ENCODE measurements around the gene SLC22A1. TPM values are rescaled to one million over a fixed set of nuclear protein-coding genes. Genes with fewer than 3 reads are reported as not detected.

Gene SLC22A1
- total RNA-seq, 1 experiment from 2014 or later, result 0.39 TPM

DNA sequence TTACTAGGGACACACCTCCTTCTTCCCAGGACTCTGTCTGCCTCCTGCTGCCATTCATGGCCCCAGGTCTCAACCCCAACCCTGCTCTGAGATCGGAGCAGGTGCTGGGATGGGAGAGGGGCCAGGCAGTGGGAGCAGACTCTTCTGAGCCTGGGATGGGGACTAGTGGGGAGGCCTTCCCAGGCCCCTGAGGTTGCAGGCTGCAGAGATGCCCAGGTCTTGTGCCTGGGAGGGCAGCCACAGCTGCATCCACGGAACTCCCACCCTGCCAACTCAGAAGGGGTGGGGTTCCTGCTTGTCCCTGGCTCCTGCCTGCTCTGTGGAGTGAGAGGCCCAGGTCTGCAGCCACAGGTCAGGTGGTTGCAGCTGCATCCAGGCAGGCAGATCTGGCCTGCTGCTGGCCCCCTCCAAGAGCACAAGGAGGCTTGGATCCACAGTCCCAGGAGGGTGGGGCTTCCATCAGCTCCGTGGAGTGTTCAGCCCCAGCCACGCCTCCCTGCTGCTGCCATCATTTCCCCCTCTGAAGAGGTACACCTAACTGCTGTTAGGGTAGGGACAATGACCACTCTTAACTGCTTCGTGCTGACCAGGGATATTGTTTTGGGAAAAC, 2.9 kb upstream of the SLC22A1 start:
- Histone ChIP-seq H3K79me2 (ENCODE audit: insufficient read depth, low read length) (no peaks in the 10 kb centered on the region), H3K4me1 (ENCODE audit: insufficient read depth, low read length) (no peaks in the 10 kb centered on the region), H3K79me1 (ENCODE audit: insufficient read depth, low read depth, low read length, poor library complexity, severe bottlenecking) (no peaks in the 10 kb centered on the region), H3K23ac (ENCODE audit: insufficient read length, low read depth, low read length) (no peak overlapping the region), H2BK12ac (ENCODE audit: insufficient read length, low read depth, low read length) (no peak overlapping the region), H4K5ac (ENCODE audit: insufficient read length, low read depth, low read length) (no peak overlapping the region), H4K91ac (ENCODE audit: insufficient read length, low read depth, low read length) (no peak overlapping the region), H3K27me3 (ENCODE audit: insufficient read depth, low read length) (no peaks in the 10 kb centered on the region), H3K4me2 (ENCODE audit: insufficient read depth, insufficient read length, low read length) (no peak overlapping the region), H3K4ac (ENCODE audit: low read depth, low read length) (no peak overlapping the region), H3K18ac (ENCODE audit: insufficient read length, low read depth, low read length) (no peak overlapping the region), H3K56ac (ENCODE audit: insufficient read length, low read depth, low read length) (no peak overlapping the region), H3K9me3 (ENCODE audit: control insufficient read depth, low read depth, low read length) (peaks cover 14% of the 10 kb centered on the region), H3K27ac (ENCODE audit: insufficient read length, low read depth, low read length) (no peak overlapping the region), H2BK20ac (ENCODE audit: low read depth, low read length, poor library complexity, severe bottlenecking) (no peak overlapping the region), H3K23me2 (ENCODE audit: insufficient read length, low read depth, low read length, poor library complexity, severe bottlenecking) (no peaks in the 10 kb centered on the region), H3K14ac (ENCODE audit: insufficient read depth, low read length) (no peak overlapping the region), H2AFZ (ENCODE audit: low read length) (no peak overlapping the region), H2AK5ac (ENCODE audit: insufficient read length, low read length) (no peak overlapping the region), H2BK120ac (ENCODE audit: low read depth, low read length, poor library complexity, severe bottlenecking) (no peak overlapping the region), H2BK5ac (ENCODE audit: insufficient read length, low read length) (no peak overlapping the region), H4K20me1 (ENCODE audit: control insufficient read depth, insufficient read depth, insufficient read length) (no peaks in the 10 kb centered on the region), H3K9ac (ENCODE audit: extremely low read depth, insufficient read length, low read length) (no peak overlapping the region), H3T11ph (ENCODE audit: low read length) (no peak overlapping the region), H4K8ac (replicated peaks; ENCODE audit: insufficient read length, low read depth, low read length) (no peak overlapping the region), H2BK15ac (ENCODE audit: low read depth, low read length) (no peak overlapping the region)
- DNase-seq, result no peak
- no CpG with 5 or more reads among the region's 5 CpGs for WGBS (ENCODE audit: extremely low coverage, insufficient read length, low lambda C conversion rate)
- Mint-ChIP-seq H3K27ac (no peak overlapping the region), H3K4me3 (no peak overlapping the region), H3K27me3 (ENCODE audit: low read depth) (no peaks in the 10 kb centered on the region), H3K4me1 (no peaks in the 10 kb centered on the region), H3K9me3 (peaks cover 12 to 21% of the 10 kb centered on the region in 2 experiments; a peak in 4 of 5 replicates), H3K36me3 (ENCODE audit: insufficient read depth in 1 of 3, low read depth in 3 of 3) (peaks cover 15 to 19% (median 19%) of the 10 kb centered on the region in 3 experiments)
- TF ChIP-seq, protein P1, sequence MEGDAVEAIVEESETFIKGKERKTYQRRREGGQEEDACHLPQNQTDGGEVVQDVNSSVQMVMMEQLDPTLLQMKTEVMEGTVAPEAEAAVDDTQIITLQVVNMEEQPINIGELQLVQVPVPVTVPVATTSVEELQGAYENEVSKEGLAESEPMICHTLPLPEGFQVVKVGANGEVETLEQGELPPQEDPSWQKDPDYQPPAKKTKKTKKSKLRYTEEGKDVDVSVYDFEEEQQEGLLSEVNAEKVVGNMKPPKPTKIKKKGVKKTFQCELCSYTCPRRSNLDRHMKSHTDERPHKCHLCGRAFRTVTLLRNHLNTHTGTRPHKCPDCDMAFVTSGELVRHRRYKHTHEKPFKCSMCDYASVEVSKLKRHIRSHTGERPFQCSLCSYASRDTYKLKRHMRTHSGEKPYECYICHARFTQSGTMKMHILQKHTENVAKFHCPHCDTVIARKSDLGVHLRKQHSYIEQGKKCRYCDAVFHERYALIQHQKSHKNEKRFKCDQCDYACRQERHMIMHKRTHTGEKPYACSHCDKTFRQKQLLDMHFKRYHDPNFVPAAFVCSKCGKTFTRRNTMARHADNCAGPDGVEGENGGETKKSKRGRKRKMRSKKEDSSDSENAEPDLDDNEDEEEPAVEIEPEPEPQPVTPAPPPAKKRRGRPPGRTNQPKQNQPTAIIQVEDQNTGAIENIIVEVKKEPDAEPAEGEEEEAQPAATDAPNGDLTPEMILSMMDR (conservative IDR thresholded peaks at IDR 0.05), result no peak

All from H9 (cell line).